ENCODE measurements around the gene DAPP1.

GRCh38 chr4:99790796-99791617, 25.6 kb upstream of the DAPP1 start:
- no peak for TF ChIP-seq CTCF (conservative IDR thresholded peaks at IDR 0.05; ENCODE audit: low read depth in 2 of 2)
- TF ChIP-seq EZH2 (IDR thresholded peaks at IDR 0.05; ENCODE audit: low read depth, unreplicated experiment), result no peak
- no peak for TF ChIP-seq POLR2AphosphoS5 (IDR thresholded peaks at IDR 0.05; ENCODE audit: low read depth)
- no peak for TF ChIP-seq JUNB (IDR thresholded peaks at IDR 0.05; ENCODE audit: unreplicated experiment)
- no peak for TF ChIP-seq NANOG (IDR thresholded peaks at IDR 0.05; ENCODE audit: borderline replicate concordance)

Data from GM23338 (cell line).